Ishikawa (cell line): ENCODE data around the gene UTS2B.

Source experiments
- EGR1 ChIP-seq: IDR thresholded peaks from 2 replicates; pipeline ENCODE4 v1.6.1; 2012
- MAX ChIP-seq: IDR thresholded peaks from 2 replicates; pipeline ENCODE4 v1.6.1; 2012
- YY1 ChIP-seq: IDR thresholded peaks from 2 replicates; pipeline ENCODE4 v1.6.1; 2012; ENCODE audit warnings: low read depth
- TF ChIP-seq, protein P1 (sequence below): IDR thresholded peaks from 2 replicates; pipeline ENCODE4 v1.6.1; 2012; ENCODE audit warnings: low read depth, mild to moderate bottlenecking

DNA sequence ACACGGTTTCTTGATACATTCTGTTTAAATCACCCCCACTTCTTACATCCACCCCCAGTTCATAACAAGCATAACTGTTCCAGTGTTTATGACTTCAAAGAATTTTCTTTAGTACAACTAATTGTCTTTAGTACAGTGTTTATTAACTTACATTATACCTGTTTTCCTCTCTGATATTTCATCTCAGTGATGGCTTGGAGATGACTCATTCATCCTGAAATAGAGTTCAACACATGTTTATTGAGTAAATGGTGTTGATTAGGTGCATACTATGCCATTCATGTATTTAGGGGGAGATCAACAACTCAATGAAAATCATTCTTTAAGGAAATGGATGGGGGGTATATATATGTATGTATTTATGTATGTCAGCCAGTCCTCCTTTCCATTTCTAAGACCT is 21.7 kb upstream of the UTS2B start:
- TF ChIP-seq EGR1 (no peak), YY1 (no peak), MAX (no peak)
- TF ChIP-seq, protein P1, sequence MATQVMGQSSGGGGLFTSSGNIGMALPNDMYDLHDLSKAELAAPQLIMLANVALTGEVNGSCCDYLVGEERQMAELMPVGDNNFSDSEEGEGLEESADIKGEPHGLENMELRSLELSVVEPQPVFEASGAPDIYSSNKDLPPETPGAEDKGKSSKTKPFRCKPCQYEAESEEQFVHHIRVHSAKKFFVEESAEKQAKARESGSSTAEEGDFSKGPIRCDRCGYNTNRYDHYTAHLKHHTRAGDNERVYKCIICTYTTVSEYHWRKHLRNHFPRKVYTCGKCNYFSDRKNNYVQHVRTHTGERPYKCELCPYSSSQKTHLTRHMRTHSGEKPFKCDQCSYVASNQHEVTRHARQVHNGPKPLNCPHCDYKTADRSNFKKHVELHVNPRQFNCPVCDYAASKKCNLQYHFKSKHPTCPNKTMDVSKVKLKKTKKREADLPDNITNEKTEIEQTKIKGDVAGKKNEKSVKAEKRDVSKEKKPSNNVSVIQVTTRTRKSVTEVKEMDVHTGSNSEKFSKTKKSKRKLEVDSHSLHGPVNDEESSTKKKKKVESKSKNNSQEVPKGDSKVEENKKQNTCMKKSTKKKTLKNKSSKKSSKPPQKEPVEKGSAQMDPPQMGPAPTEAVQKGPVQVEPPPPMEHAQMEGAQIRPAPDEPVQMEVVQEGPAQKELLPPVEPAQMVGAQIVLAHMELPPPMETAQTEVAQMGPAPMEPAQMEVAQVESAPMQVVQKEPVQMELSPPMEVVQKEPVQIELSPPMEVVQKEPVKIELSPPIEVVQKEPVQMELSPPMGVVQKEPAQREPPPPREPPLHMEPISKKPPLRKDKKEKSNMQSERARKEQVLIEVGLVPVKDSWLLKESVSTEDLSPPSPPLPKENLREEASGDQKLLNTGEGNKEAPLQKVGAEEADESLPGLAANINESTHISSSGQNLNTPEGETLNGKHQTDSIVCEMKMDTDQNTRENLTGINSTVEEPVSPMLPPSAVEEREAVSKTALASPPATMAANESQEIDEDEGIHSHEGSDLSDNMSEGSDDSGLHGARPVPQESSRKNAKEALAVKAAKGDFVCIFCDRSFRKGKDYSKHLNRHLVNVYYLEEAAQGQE, result no peak
